Spleen (tissue), 7 donors: Measurements from ENCODE around the gene VDAC1.

ENCODE experiments used
- POLR2A ChIP-seq, 3 donors: fragments of 450-650 bp; IDR thresholded peaks; one replicate each; pipeline ENCODE4 v1.5.1; 2017; ENCODE audit warnings: antibody characterized with exemption in 3 of 3, mild to moderate bottlenecking in 1 of 3
- POLR2AphosphoS5 ChIP-seq, 3 donors: sonication (generic); formaldehyde crosslinking; IDR thresholded peaks; one replicate each; pipeline ENCODE4 v1.5.1; 2017; ENCODE audit warnings: antibody characterized with exemption in 3 of 3
- TF ChIP-seq, protein P1 (sequence below), 11 experiments: fragments of 200-600 bp in 7 of 11; fragments of 450-650 bp in 4 of 11; sonication (generic) in 4 of 11; IDR thresholded peaks in 8 of 11; conservative IDR thresholded peaks in 3 of 11; 1 replicate in 7 of 11; 2 replicates in 4 of 11; pipeline versions ENCODE4 v1.4.0 to v1.8.0; 2016 to 2021; ENCODE audit warnings: antibody characterized with exemption in 11 of 11, inconsistent platforms in 4 of 11, mild to moderate bottlenecking in 1 of 11
- donor health status: DM: no; HTN: no; CAD: no; lungs with moderate emphysema.
- donor health status: DM: no; HTN: no; CAD: no.
- donor health status: DM: no; HTN: no; CAD: no.

DNA sequence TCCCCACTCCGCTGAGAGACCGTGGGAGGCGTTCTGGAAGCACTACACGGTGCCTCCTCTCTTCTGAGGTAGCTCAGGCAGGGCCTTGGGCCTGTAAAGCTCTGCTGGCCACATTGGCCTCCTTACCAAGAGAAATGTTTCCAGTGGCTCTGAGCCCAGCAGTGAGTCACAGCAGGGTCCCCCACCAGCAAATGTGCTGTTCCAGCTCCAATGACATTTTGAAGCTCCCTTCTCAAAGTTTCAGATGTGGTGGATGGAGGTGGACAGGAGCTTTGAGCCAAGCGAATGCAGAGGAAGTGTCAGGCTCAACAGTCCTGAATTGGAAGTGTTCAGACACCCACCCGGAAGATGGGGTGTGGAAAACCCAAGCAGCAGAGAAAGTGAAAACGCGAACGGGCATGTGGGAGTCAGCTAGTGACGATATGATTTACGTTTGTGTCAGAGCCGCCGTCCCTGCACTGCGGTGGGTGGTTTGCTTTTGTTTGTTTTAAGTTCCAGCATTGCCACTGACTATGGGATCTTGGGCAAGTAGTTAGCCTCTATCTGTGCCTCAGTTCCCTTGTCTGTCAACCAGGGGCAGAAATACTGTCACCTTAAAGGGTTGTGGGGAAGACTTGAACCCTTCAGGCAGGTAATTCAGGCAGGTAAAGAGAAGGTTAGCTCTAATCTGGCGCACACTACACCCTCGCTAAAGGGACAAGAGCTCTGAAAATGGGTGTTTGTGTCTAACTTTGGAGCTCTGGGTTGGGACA is 74.5 kb downstream of the VDAC1 start:
- TF ChIP-seq POLR2AphosphoS5 (IDR thresholded peaks at IDR 0.05), result peak in 2 of 3 donors; percentile 14 to 32
- no peak for TF ChIP-seq POLR2A (IDR thresholded peaks at IDR 0.05)
- TF ChIP-seq, protein P1, sequence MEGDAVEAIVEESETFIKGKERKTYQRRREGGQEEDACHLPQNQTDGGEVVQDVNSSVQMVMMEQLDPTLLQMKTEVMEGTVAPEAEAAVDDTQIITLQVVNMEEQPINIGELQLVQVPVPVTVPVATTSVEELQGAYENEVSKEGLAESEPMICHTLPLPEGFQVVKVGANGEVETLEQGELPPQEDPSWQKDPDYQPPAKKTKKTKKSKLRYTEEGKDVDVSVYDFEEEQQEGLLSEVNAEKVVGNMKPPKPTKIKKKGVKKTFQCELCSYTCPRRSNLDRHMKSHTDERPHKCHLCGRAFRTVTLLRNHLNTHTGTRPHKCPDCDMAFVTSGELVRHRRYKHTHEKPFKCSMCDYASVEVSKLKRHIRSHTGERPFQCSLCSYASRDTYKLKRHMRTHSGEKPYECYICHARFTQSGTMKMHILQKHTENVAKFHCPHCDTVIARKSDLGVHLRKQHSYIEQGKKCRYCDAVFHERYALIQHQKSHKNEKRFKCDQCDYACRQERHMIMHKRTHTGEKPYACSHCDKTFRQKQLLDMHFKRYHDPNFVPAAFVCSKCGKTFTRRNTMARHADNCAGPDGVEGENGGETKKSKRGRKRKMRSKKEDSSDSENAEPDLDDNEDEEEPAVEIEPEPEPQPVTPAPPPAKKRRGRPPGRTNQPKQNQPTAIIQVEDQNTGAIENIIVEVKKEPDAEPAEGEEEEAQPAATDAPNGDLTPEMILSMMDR (IDR thresholded peaks at IDR 0.05 in 8 of 11, conservative IDR thresholded peaks at IDR 0.05 in 3 of 11), result no peak
